Stimulated activated CD8-positive, alpha-beta memory T cell treated with anti-CD3 and anti-CD28 coated beads, Interleukin-12 subunit alpha, Interleukin-12 subunit beta, amount 100 ng/mL, for 24 hours (primary cell): ENCODE results near the gene SRM.
"Not testable (repeated sequence)": the region's sequence is repeated elsewhere in the genome, so short reads cannot be mapped to it uniquely, and the experiment has no call there.

ENCODE experiments used
- DNase-seq: peaks from one replicate; pipeline ENCODE4 v3.0.0-alpha.2; 2020; ENCODE audit errors: extremely low read depth

The SRM gene

DNA sequence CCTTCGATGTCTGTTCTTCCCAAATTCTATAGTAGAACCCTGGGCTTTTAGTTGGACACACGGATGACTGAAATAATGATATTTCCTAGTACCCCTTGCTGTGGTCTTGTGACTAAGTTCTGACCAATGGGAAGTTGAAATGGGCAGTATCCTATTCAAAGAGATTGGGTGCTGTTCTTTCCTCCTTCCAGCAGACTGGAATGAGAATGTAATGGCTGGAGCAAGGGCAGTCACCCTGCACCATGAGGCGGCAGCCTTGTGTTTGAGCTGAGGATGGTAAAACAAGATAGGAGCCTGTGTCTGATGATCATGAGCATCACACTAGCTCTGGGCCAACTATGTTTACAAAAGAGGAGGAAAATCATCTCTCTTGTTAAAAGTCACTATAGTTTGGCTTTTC, 5.1 kb upstream of the SRM start:
- DNase-seq, result no peak

DNA sequence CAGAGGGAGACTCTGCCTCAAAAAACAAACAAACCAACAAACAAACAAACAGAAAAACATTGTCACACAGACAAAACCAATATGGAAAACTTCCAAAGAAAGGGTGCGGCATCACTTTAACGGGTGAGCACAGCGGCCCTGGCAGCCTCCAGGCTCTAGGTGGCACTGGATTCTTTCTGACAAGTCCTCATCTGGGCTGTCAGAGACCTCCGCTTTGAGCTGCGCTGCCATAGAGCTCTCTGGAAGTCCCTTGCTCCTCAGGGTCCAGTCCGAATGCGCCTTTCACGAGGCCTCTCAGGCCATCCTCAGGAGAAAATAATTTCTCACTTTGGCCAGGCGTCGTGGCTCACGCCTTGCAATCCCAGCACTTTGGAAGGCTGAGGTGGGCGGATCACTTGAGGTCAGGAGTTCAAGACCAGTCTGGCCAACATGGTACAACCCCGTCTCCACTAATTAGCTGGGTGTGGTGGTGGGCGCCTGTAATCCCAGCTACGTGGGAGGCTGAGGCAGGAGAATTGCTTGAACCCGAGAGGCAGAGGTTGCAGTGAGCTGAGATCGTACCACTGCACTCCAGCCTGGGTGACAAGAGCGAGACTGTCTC, 4.2 kb upstream of the SRM start:
- not testable (repeated sequence) for DNase-seq

DNA sequence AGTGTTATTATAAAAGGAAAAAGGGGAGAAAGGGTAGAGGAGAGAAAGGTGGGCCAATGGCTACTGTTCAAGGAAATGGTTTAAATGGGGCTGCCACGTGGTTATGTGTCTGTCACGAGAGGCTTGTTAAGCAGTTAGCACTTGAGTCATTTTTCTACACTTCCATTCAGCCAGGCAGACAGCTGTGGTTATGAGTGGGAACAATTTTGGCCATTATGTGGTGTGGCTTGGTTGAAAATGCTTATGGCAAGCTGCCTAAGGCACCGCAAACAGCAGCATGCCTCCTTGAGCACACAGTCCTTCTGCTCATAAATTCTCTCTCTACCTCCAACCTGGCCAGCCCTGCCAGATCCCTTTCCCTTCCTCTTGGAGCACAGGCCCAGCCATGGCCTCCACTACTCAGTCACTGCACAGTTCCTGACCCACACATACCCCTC, 3.2 kb upstream of the SRM start:
- no peak for DNase-seq

DNA sequence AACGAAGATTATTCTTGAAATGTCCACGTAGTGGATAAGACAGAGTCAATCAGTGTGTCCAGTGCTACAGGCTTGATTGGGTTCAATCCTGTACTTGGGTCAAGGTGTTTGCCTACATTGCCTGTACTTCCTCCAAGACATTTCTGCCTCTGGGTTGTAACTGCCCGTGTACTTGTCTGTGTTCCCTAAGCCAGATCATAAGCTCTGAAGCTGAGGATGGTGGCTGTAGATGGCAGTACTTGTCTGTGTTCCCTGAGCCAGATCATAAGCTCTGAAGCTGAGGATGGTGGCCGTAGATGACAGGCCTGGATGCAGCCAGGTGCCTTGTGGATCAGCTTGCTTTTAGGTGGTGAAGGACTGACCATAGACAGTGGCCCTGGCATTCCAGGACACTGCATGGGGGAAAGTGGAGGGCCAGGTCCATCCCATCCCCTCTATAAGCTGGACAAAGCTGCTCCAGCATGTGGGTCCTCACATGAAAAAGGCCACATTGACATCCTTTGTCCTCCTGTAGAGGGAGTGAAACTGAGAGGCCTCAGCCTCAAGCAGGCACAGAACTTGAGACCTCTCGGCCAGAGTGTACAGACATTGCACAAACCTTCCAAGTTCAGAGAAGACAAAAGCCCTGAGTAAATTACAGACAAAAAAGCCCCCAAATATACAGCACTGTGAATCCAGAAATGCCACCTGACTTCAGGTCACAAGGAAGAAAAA, 2.0 kb upstream of the SRM start:
- no peak for DNase-seq

- DNase-seq, result no peak
These were observed 457 bp downstream of the SRM start for GRCh38 chr1:11059155-11059967.

DNA sequence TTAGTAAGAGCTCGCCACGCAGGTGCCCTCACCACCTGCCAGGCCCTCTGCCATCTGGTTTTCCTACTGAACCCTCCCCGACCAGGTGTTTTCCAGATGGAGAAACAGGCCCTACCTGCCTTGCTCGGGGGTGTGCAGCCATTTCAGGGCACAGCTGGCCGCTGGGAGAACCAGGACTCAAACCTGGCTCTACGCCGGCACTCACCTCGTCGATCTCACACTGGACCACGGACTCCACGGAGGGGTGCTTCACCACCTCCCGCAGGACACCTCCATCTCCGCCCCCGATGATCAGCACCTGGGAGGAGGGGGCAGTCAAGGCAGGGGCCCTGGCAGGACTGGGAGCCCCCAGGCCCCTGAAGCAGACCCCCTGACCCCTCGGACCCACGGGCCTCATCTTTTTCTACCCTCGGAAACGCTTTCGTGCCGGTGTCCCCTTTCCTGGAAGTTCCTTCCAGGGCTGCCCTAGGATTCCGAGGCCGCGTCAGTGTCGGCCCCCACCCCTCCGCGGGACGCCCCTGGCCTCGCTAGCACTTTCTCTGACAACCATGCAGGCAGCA, 1.1 kb downstream of the SRM start:
- DNase-seq, result no peak

GRCh38 chr1:11058026-11058425, 1.8 kb downstream of the SRM start:
- DNase-seq, result no peak

DNA sequence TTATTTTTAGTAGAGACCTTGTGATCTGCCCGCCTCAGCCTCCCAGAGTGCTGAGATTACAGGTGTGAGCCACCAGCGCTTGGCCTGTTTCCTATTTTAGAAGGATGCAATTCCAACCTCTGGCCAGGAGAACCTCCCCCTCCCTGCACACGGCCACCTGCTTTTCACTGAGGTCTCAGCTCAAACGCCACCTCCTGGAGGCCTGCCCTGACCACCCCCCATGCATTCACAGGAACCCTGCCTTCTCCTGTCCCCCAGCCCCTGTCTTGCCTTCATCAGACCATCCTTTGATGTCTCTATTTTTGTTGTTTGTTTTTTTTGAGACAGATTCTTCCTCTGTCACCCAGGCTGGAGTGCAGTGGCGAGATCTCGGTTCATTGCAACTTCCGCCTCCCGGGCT, 2.3 kb downstream of the SRM start:
- DNase-seq, result no peak

- DNase-seq, result no peak
These were observed 3.3 kb downstream of the SRM start for GRCh38 chr1:11056504-11056903.

DNA sequence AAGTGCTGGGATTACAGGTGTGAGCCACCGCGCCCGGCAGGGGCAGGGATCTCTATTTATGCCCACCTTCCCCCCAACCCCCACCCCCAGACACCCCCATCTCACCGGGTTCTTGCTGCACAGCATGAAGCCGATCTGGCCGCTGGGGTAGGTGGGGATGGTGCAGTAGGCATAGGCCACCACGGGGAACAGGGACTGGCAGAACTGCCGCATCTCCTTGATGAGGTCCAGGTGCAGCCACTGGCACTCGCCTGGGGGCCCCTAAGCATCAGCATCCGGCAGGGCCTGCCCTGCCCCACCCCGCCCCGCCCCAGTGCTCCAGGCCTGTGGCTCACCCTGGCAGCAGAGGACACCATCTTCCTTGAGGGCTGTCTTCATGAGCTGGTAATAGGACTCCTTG, 4.1 kb downstream of the SRM start:
- no peak for DNase-seq

DNA sequence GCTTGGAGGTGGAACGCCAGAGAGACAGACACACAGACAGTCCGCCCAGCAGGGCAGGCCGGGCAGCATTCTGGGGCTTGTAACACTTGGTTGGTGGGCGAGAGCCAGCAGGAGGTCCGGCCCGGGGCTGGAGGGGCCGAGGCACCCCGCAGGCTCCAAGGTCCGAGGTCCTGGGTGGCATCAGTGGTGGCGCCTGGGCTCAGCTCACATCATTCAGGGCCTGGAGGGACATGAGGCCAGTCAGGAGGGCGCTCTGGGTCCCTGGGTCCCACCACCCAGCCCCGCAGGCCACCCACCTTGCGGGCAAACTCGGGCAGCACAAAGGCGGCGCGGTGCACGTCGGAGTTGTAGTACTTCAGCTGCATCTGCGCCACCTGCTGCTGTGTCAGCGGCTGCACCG, 5.2 kb downstream of the SRM start:
- DNase-seq, result no peak

DNA sequence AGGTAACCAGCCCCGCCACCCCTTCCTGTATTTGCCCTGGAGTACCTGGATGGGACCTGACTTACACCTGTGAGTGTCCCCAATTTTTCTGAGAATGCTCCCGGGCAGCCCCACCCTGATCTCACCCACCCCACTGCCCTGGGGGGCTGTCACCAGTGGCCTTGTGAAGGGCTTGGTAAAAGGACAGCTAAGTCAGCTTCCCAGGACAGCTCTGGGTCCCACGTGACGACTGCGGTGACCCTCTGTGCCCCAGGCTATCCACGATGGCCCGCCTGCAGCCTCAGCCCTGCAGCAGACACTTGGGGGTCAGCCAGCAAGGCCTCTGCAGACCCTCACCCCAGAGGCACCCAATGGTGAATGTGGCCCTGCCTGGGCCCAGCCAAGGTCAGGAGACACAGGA, 5.6 kb downstream of the SRM start:
- no peak for DNase-seq

DNA sequence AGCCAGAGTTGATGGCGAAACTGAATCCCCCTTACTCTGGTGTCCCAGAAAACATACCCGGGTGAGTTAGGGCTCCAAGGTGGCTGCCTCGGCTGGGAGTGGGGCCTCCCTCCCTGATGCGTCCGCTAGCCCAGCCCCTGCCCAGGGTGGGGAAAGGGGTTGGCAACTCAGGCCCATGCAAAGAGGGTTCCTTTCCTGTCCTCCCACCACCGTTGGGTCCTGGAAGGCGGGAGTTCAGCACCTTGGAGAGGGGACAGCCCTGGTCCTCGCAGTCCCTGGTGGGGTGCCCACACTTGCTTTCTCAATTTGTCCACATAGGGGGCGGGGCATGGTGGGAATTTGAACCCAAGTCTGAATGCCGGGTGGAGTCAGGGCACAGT, 6.1 kb downstream of the SRM start:
- no peak for DNase-seq

GRCh38 chr1:11052839-11053757, 6.7 kb downstream of the SRM start:
- DNase-seq, result no peak

- DNase-seq, result no peak
These were observed 7.9 kb downstream of the SRM start for GRCh38 chr1:11051781-11052511.

DNA sequence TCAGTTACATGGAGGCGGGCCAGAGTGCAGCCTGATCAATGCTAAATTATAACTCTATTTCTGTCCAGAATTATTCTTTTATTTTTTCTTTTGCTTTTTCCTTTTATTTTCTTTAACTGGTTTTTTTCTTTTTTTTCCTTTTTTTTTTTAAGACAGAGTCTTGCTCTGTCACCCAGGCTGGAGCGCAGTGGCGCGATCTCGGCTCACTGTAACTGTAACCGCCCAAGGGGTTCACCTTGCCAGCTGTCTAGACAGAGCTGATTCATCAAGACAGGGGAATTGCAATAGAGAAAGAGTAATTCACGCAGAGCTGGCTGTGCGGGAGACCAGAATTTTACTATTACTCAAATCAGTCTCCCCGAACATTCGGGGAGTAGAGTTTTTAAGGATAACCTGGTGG, 8.7 kb downstream of the SRM start:
- not testable (repeated sequence) for DNase-seq

- no peak for DNase-seq
These were observed 13.0 kb downstream of the SRM start, which contains the start of gene MASP2 for GRCh38 chr1:11046625-11047365. Gene MASP2 (minus strand): TSS chr1:11047239. CDS start chr1:11047207, 32 bp downstream.

GRCh38 chr1:11046270-11046566, 13.6 kb downstream of the SRM start:
- DNase-seq, result no peak

DNA sequence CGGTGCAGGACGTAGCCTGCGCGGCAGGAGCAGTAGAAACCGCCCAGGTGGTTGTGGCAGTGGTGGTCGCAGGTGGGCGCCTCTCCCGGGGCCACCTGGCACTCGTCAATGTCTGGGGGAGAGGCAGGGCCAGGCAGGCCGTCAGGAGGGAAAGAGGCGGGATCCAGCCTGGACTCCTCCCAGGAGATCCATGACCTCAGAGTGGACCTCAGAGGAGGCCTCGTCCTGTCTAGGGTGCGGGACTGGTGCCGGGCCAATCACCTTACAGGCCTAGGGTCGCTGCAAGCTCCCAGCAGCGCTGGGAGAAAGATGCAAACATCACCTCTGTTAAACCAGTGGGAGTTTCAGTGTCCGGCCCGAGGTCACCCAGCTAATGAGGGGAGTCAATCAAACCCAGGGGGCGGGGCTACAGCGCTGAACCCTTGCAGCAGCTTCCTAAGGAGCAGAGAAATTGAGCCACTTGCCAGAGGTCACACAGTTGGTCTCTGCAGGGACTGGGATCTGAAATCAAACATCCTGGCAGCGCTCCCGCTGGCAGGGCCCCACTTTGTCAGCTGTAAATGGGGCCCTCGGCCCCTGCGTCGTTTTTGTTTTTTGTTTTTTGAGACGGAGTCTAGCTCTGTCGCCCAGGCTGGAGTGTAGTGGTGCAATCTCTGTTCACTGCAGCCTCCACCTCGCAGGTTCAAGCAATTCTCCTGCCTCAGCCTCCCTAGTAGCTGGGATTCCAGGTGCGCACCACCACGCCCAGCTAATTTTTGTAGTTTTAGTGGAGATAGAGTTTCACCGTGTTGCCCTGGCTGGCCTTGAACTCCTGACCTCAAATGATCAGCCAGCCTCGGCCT, 14.2 kb downstream of the SRM start:
- no peak for DNase-seq
